ENCODE data around the gene FAH. TPM values are rescaled to one million over a fixed set of nuclear protein-coding genes. Genes with fewer than 3 reads are reported as not detected.

Gene FAH
- polyA plus RNA-seq, 3 donors = 16.5 to 25.4 (median 24.0) TPM

- intact Hi-C loops (cut with micrococcal nuclease) = loop anchor here in 1 of 2 donors (5.0 kb wide), 1 partner anchor 851 kb away; no protein-coding TSS in a partner anchor
- Mint-ChIP-seq H3K9me3 (peaks cover 0 to 4% (median 0%) of the 10 kb centered on the region in 7 donors), H3K27ac (peak overlapping the region in 1 of 7 donors; percentile 55), H3K36me3 (no peaks in the 10 kb centered on the region), H3K4me1 (no peaks in the 10 kb centered on the region), H3K4me3 (no peak overlapping the region), H3K27me3 (ENCODE audit: low read depth in 3 of 3) (peaks cover 10 to 23% (median 11%) of the 10 kb centered on the region in 3 donors)
- no peaks in the 10 kb centered on the region for H3K4me1 ChIP-seq (ENCODE audit: control insufficient read depth in 1 of 2, insufficient read depth in 2 of 2, low read length in 2 of 2)
- no peak overlapping the region for H3K27ac ChIP-seq (ENCODE audit: low read depth in 1 of 2, low read length in 2 of 2)
- H3K9ac ChIP-seq (ENCODE audit: insufficient read depth, low read length, poor library complexity, severe bottlenecking) = no peak overlapping the region
- no peak for DNase-seq
- H3K4me2 ChIP-seq (replicated peaks; ENCODE audit: extremely low read depth, low read length, poor library complexity, severe bottlenecking) = no peak overlapping the region
- H3K36me3 ChIP-seq (replicated peaks in 1 of 2; ENCODE audit: control insufficient read depth in 1 of 2, insufficient read depth in 2 of 2, low read length in 2 of 2) = no peaks in the 10 kb centered on the region
- 71% methylated on average over 9 of the region's 9 CpGs for WGBS (ENCODE audit: insufficient coverage)
- no peak overlapping the region for H2AFZ ChIP-seq (ENCODE audit: insufficient read depth, low read depth, low read length, poor library complexity, severe bottlenecking)
- H3K4me3 ChIP-seq (replicated peaks in 1 of 3; ENCODE audit: low read depth in 2 of 3, low read length in 3 of 3) = no peak overlapping the region
- H3K27me3 ChIP-seq (ENCODE audit: control insufficient read depth in 2 of 2, insufficient read depth in 2 of 2, low read length in 2 of 2) = peaks cover 0 to 2% of the 10 kb centered on the region in 2 donors
- H4K20me1 ChIP-seq (ENCODE audit: insufficient read depth, low read length) = no peaks in the 10 kb centered on the region
- H3K9me3 ChIP-seq (replicated peaks in 1 of 2; ENCODE audit: control insufficient read depth in 1 of 2, insufficient read depth in 1 of 2, low read length in 2 of 2) = no peaks in the 10 kb centered on the region
- TF ChIP-seq, protein P1, sequence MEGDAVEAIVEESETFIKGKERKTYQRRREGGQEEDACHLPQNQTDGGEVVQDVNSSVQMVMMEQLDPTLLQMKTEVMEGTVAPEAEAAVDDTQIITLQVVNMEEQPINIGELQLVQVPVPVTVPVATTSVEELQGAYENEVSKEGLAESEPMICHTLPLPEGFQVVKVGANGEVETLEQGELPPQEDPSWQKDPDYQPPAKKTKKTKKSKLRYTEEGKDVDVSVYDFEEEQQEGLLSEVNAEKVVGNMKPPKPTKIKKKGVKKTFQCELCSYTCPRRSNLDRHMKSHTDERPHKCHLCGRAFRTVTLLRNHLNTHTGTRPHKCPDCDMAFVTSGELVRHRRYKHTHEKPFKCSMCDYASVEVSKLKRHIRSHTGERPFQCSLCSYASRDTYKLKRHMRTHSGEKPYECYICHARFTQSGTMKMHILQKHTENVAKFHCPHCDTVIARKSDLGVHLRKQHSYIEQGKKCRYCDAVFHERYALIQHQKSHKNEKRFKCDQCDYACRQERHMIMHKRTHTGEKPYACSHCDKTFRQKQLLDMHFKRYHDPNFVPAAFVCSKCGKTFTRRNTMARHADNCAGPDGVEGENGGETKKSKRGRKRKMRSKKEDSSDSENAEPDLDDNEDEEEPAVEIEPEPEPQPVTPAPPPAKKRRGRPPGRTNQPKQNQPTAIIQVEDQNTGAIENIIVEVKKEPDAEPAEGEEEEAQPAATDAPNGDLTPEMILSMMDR (IDR thresholded peaks at IDR 0.05) = no peak
- no peaks in the 10 kb centered on the region for H3K79me2 ChIP-seq (ENCODE audit: insufficient read depth, low read length)
Measured at GRCh38 chr15:80233581-80233980, 80.8 kb downstream of the FAH start.

DNA sequence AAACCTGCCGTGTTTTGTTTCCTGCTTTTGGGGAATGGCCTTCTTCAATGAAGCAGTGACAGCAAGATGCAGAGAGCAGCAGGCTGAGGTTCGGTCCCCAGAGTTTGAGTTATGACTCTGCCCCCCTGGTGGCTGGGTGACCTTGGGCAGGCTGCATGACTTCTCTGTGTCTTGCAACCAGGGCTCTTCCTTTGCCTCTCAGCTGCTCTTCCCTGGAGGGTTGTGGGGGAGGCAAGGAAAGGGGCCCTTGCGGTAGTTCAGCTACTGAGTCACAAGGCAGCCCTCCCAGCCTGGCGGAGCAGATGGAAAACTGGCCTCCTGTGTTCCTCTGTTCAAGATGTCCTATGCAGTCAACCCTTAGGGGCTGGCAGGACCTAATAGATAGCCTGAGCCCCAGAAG, 82.1 kb downstream of the FAH start:
- 81% methylated on average over 4 of the region's 4 CpGs for WGBS (ENCODE audit: insufficient coverage)
- peaks cover 0 to 2% (median 0%) of the 10 kb centered on the region in 7 donors for H3K9me3 Mint-ChIP-seq
- H3K4me3 Mint-ChIP-seq = no peak overlapping the region
- Histone ChIP-seq H3K4me3 (replicated peaks in 1 of 3; ENCODE audit: low read depth in 2 of 3, low read length in 3 of 3) (no peak overlapping the region), H3K4me1 (ENCODE audit: control insufficient read depth in 1 of 2, insufficient read depth in 2 of 2, low read length in 2 of 2) (no peaks in the 10 kb centered on the region), H3K36me3 (replicated peaks in 1 of 2; ENCODE audit: control insufficient read depth in 1 of 2, insufficient read depth in 2 of 2, low read length in 2 of 2) (no peaks in the 10 kb centered on the region), H3K9me3 (replicated peaks in 1 of 2; ENCODE audit: control insufficient read depth in 1 of 2, insufficient read depth in 1 of 2, low read length in 2 of 2) (no peaks in the 10 kb centered on the region), H3K27ac (ENCODE audit: low read depth in 1 of 2, low read length in 2 of 2) (no peak overlapping the region), H3K79me2 (ENCODE audit: insufficient read depth, low read length) (no peaks in the 10 kb centered on the region), H3K4me2 (replicated peaks; ENCODE audit: extremely low read depth, low read length, poor library complexity, severe bottlenecking) (no peak overlapping the region), H3K27me3 (ENCODE audit: control insufficient read depth in 2 of 2, insufficient read depth in 2 of 2, low read length in 2 of 2) (no peaks in the 10 kb centered on the region), H3K9ac (ENCODE audit: insufficient read depth, low read length, poor library complexity, severe bottlenecking) (no peak overlapping the region), H2AFZ (ENCODE audit: insufficient read depth, low read depth, low read length, poor library complexity, severe bottlenecking) (no peak overlapping the region), H4K20me1 (ENCODE audit: insufficient read depth, low read length) (no peaks in the 10 kb centered on the region)
- H3K27ac Mint-ChIP-seq = no peak overlapping the region
- intact Hi-C loops (cut with micrococcal nuclease) = loop anchor here in 1 of 2 donors (5.0 kb wide), 1 partner anchor 853 kb away; no protein-coding TSS in a partner anchor
- H3K4me1 Mint-ChIP-seq = no peaks in the 10 kb centered on the region
- peak; percentile 3 to 18 (median 6) for DNase-seq
- H3K27me3 Mint-ChIP-seq (ENCODE audit: low read depth in 3 of 3) = peaks cover 8 to 19% (median 9%) of the 10 kb centered on the region in 3 donors
- no peaks in the 10 kb centered on the region for H3K36me3 Mint-ChIP-seq
- TF ChIP-seq, protein P1 (IDR thresholded peaks at IDR 0.05) = peak; percentile 67

Other genes with a start within 250 kb of the FAH start
- gene BCL2A1, start 181.8 kb upstream of the FAH start, polyA plus RNA-seq = 100 to 1,000 TPM; 277 to 465 (median 350) TPM
- 100 to 1,000 TPM in 1 of 3 donors, 10 to 100 TPM in 2; 41.6 to 106 (median 99.6) TPM for gene ZFAND6, start 93.3 kb upstream of the FAH start, polyA plus RNA-seq
- gene CTXND1, start 99.2 kb downstream of the FAH start, polyA plus RNA-seq = not detected